ENCODE measurements around the gene C19orf53.

GRCh38 chr19:13742756-13743155, 31.5 kb upstream of the C19orf53 start:
- TF ChIP-seq POLR2A (IDR thresholded peaks at IDR 0.05; ENCODE audit: borderline replicate concordance, extremely low read depth, insufficient read depth, insufficient read length): no peak
- TF ChIP-seq, protein P1, sequence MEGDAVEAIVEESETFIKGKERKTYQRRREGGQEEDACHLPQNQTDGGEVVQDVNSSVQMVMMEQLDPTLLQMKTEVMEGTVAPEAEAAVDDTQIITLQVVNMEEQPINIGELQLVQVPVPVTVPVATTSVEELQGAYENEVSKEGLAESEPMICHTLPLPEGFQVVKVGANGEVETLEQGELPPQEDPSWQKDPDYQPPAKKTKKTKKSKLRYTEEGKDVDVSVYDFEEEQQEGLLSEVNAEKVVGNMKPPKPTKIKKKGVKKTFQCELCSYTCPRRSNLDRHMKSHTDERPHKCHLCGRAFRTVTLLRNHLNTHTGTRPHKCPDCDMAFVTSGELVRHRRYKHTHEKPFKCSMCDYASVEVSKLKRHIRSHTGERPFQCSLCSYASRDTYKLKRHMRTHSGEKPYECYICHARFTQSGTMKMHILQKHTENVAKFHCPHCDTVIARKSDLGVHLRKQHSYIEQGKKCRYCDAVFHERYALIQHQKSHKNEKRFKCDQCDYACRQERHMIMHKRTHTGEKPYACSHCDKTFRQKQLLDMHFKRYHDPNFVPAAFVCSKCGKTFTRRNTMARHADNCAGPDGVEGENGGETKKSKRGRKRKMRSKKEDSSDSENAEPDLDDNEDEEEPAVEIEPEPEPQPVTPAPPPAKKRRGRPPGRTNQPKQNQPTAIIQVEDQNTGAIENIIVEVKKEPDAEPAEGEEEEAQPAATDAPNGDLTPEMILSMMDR (IDR thresholded peaks at IDR 0.05 in 2 of 3, conservative IDR thresholded peaks at IDR 0.05 in 1 of 3; ENCODE audit: borderline replicate concordance in 1 of 3, insufficient read depth in 1 of 3, low read depth in 2 of 3, low read length in 2 of 3): no peak
- TF ChIP-seq POLR2AphosphoS5 (IDR thresholded peaks at IDR 0.05; ENCODE audit: low read depth, low read length): no peak
- no peak for TF ChIP-seq EZH2phosphoT487 (IDR thresholded peaks at IDR 0.05; ENCODE audit: borderline replicate concordance)
- TF ChIP-seq, protein P2, sequence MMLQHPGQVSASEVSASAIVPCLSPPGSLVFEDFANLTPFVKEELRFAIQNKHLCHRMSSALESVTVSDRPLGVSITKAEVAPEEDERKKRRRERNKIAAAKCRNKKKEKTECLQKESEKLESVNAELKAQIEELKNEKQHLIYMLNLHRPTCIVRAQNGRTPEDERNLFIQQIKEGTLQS (IDR thresholded peaks at IDR 0.05): no peak
- no peak for TF ChIP-seq REST (IDR thresholded peaks at IDR 0.05; ENCODE audit: low read depth)
- TF ChIP-seq JUND (IDR thresholded peaks at IDR 0.05): no peak
- no peak for TF ChIP-seq ZBTB33 (IDR thresholded peaks at IDR 0.05; ENCODE audit: extremely low read depth, insufficient replicate concordance, low read length)
- no peak for TF ChIP-seq EZH2 (IDR thresholded peaks at IDR 0.05)
- no peak for TF ChIP-seq CEBPB (IDR thresholded peaks at IDR 0.05; ENCODE audit: low read depth)
- no peak for TF ChIP-seq MAX (IDR thresholded peaks at IDR 0.05)

Measured in HCT116 (cell line).